HL-60 (cell line): ENCODE data around the gene CFTR.

Experiments used
- CTCF ChIP-seq: IDR thresholded peaks from one replicate; pipeline ENCODE4 v1.5.1; 2011; ENCODE audit warnings: low read length, control low read depth, inconsistent platforms; ENCODE audit not compliant: insufficient read depth
- SPI1 ChIP-seq: IDR thresholded peaks from 2 replicates; pipeline ENCODE4 v1.6.1; 2012; ENCODE audit warnings: low read depth, mild to moderate bottlenecking, borderline replicate concordance

- TF ChIP-seq SPI1 = no peak
- no peak for TF ChIP-seq CTCF
Observed at GRCh38 chr7:117538053-117538452, 58.2 kb downstream of the CFTR start.
